GOT3 (cell line): ENCODE measurements around the gene ATP9B.
"Not testable (repeated sequence)": the region's sequence is repeated elsewhere in the genome, so short reads cannot be mapped to it uniquely, and the experiment has no call there.

Source experiments
- DNase-seq: peaks from one replicate; lab custom pipeline; 2025; ENCODE audit warnings: mixed read lengths; lab: John Stamatoyannopoulos, UW

Gene ATP9B

GRCh38 chr18:79071037-79071436, 1.8 kb downstream of the ATP9B start:
- no peak for DNase-seq

- no peak for DNase-seq
Observed at GRCh38 chr18:79071503-79072210, 2.5 kb downstream of the ATP9B start.

- not testable (repeated sequence) for DNase-seq
Observed at GRCh38 chr18:79072655-79073054, 3.5 kb downstream of the ATP9B start.

GRCh38 chr18:79077181-79077580, 8.0 kb downstream of the ATP9B start:
- DNase-seq, result no peak

DNA sequence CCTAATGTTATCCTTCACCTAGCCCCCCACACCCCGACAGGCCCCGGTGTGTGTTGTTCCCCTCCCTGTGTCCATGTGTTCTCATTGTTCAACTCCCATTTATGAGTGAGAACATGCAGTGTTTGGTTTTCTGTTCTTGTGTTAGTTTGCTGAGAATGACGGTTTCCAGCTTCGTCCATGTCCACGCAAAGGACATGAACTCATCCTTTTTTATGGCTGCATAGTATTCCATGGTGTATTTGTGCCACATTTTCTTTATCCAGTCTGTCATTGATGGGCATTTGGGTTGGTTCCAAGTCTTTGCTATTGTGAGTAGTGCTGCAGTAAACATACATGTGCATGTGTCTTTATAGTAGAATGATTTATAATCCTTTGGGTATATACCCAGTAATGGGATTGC, 9.6 kb downstream of the ATP9B start:
- not testable (repeated sequence) for DNase-seq

- DNase-seq, result no peak
Observed at GRCh38 chr18:79092874-79093273, 23.7 kb downstream of the ATP9B start.

- DNase-seq, result no peak
Observed at GRCh38 chr18:79093986-79094385, 24.8 kb downstream of the ATP9B start.

GRCh38 chr18:79095216-79095615, 26.0 kb downstream of the ATP9B start:
- no peak for DNase-seq

DNA sequence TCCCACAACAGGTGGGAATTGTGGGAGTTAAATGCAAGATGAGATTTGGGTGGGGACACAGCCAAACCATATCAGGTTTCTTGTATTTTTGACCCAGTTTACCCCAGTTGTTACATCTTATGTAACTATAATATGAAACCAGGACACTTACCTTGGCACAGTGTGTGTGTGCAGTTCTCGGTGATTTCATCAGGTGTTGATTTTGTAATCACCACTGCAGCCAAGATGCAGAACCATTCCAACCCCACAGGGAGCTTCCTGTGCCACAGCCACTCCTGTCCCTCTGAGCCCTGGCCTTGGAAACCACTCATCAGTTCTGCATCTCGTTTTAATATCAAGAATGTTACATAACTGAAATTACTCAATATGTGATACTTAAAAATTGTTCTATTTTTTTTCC, 31.8 kb downstream of the ATP9B start:
- DNase-seq, result no peak

- DNase-seq, result no peak
Observed at GRCh38 chr18:79102886-79103285, 33.7 kb downstream of the ATP9B start.

DNA sequence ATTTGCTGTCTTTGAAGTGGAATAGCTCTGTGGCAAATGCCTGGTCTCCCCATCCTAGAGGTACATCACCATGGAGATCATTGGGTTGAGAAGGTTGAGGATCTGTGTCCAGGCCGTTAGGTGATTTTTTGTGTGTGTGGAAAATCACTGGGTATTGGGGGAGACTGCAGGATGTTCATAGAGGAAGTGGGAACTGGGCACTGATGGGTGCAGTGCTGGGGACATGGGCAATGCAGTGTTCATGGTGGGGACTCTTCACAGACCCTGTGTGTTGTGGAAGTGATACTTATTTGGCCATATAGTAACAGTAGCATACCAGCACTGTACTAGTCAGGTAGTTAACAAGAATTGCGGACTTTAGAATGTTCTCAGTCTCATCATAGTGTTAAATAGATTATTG, 34.9 kb downstream of the ATP9B start:
- DNase-seq, result no peak

DNA sequence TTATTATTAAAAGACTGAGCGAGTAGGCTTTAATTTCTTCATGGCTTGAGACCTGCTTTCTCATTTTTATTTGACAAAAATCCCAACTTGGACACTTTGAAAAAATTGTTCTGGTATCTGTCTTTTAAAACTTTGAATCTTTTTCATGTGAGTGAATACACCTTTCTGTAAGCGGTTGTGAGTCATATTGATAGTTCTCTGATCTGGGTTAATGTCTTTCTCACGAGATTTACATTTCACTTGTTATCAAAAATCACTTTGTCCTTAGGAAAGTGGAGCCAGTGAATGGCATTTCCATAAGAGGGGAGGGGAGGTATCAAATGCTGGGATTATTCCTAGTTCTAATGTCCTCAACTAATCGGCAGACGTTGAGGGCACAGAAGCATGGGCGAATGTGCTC, 36.3 kb downstream of the ATP9B start:
- DNase-seq, result no peak

- no peak for DNase-seq
Observed at GRCh38 chr18:79106084-79106483, 36.9 kb downstream of the ATP9B start.

DNA sequence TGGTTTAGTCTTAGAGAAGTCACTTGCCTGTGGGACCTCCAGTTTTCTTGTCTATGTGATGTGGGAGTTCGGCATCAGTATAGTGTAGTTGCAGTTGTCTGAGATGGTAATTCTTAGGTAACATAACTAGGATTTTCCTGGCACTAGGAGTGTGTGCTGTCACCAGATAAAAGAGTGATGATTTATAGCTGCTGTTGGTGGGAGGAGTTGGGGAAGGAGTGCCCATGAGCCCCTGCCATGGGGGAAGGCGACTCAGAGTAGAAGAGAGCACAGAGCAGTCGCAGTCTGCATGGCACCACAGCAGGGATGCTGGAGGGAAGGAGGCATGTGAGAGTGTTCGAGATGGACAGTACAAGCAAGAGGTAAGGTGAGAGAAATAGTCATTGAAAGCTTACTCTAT, 38.7 kb downstream of the ATP9B start:
- DNase-seq, result no peak

DNA sequence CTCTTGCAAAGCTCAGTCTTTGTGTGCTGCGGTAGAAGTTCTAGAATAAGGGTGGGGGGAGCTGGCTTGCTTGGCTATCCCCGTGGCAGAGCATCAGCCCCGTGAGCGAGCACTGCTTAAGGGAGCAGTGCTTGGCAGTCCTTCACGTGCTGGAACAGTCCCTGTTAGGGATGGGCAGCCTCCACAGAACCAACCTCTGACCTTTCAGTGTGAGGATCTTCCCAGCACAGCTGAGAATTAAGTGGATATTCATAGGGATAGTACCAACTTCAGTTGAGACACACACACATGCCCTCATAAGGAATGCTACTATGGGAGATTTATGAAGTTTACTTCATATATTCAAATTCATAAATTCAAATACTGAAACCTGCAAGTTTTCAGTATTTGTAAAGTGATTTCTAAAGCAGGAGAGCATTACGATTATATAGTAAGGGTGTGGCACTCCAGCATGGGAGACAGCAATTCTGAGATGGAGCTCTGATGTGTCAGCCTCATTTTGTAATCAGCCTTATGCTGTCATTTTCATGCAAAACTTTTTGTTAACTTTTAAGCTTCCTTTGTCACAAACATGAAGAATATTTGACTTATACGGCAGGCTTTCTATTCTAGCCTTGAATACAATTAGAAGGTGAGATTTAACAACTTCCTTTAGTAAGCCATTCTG, 39.5 kb downstream of the ATP9B start:
- DNase-seq, result no peak

- DNase-seq, result no peak
Observed at GRCh38 chr18:79111483-79111882, 42.3 kb downstream of the ATP9B start.

DNA sequence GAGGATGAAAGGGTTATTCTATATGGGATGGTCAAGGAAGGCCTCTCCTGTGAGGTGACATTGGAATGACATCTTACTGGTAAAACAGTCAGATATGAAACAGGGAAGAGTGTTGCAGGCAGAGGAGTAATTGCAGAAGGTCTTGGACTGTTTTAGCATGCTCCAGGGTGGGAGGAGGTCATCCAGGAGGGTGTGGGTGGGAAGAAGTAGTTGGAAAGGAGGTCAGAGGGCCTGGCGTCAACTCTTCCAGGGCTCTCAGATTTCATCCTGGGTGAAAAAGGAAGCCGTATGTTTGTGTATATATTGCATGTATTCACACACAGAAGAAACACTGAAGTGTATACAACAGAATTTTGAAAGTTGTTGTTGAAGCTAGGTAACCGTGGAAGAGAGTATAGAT, 48.2 kb downstream of the ATP9B start:
- no peak for DNase-seq

- DNase-seq, result no peak
Observed at GRCh38 chr18:79117788-79118187, 48.6 kb downstream of the ATP9B start.

GRCh38 chr18:79118797-79119196, 49.6 kb downstream of the ATP9B start:
- no peak for DNase-seq

GRCh38 chr18:79121746-79122474, 52.7 kb downstream of the ATP9B start:
- DNase-seq, result no peak

DNA sequence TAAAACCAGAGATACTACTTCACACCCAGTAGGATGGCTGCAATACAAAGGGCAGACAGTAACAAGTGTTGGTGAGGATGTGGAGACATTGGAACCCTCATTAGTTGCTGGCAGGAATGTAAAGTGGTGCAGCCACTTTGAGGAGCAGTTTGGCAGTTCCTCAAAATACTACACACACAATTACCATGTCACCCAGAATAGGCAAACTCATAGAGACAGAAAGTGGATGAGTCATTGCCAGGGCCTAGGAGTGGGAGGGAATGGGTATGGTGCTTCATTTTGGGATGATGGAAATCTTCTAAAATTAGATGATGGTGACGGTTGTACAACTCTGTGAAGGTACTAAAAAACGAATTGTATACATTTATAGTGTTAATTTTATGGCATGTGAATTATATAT, 54.8 kb downstream of the ATP9B start:
- DNase-seq, result no peak

DNA sequence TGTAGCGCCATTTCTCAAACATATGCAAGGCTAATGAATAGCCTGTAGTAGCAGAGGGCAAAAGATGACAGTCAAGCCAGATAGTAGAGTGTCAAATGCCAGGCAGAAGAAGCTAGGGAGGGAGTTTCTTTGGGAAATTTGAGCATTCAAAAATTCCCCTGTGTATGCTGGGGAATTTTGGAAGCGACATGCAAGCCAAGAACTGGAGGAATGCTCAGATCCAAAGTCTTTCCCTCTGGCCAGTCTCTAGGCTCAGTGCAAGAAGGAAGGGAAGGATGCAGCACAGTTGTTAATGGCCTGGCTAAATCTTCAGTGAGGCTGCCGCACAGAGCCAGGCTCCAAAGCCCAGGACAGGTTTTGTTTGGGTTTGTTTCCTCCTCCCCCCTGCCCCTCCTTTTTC, 59.9 kb downstream of the ATP9B start:
- no peak for DNase-seq

DNA sequence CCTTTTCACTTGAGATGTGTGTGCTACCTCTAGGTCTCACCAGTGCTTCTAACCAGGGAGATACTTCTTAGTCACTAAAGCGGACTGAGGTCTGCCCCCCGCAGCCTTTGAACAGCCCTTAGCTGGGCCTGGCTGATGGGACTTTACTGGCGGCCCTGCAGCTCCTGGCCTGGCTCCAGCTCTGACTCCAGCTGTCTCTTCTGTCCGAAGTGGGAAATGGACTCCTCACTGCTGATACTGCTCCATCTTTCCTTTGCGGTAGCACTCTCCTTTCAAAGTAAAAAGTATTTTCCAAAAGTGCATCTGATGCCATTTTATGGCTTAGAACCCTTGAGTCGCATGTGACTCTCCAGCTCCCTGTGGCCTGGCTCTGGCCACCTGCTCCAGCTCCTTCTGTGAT, 64.5 kb downstream of the ATP9B start:
- DNase-seq, result no peak
